Fibroblast of skin of right quadriceps (primary cell): ENCODE data around the gene FBXO4.

Source experiments
- DNase-seq: peaks from one replicate; pipeline ENCODE4 v3.0.0-alpha.2; 2013

FBXO4 gene, protein sequence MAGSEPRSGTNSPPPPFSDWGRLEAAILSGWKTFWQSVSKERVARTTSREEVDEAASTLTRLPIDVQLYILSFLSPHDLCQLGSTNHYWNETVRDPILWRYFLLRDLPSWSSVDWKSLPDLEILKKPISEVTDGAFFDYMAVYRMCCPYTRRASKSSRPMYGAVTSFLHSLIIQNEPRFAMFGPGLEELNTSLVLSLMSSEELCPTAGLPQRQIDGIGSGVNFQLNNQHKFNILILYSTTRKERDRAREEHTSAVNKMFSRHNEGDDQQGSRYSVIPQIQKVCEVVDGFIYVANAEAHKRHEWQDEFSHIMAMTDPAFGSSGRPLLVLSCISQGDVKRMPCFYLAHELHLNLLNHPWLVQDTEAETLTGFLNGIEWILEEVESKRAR

GRCh38 chr5:41924872-41925554, at the start of gene FBXO4:
Gene FBXO4 (plus strand): TSS chr5:41925281. CDS start chr5:41925310, 29 bp downstream.
- DNase-seq: peak; percentile 80

- DNase-seq: no peak
These were observed 48.4 kb upstream of the FBXO4 start for GRCh38 chr5:41876678-41877077.

DNA sequence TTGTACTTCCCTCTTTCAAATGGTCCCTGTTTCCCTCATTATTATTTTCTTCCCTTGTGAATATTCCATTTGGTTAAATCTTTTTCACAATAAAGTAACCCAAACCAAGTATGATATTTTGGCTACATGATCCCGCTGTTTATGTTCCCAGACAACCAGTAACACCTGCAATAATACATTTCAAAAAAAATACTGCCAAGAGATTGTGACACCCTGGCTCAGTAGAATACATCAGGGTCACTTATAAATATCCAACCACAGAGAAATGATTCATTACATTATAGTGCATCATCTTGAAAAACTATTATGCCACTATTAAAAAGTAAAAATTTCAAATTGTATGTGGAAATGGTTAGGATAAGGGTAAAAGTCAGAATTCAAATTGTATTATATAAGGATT, 47.7 kb upstream of the FBXO4 start:
- no peak for DNase-seq

DNA sequence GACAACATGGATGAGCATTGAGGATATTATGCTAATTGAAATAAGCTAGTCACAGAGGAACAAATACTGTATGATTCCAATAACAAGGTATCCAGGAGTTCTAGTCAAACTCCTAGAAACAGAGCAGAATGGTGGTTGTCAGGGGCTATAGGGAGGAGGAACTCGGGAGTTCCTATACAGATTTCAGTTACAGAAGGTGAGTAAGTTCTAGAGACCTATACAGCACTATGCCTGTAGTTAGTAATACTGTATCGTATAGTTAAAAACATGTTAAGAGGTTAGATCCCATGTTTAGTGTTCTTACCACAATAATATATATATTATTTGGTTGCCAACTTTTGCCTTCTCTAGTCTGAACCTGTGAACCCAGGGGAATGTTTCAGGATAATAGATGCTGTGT, 46.9 kb upstream of the FBXO4 start:
- no peak for DNase-seq

DNA sequence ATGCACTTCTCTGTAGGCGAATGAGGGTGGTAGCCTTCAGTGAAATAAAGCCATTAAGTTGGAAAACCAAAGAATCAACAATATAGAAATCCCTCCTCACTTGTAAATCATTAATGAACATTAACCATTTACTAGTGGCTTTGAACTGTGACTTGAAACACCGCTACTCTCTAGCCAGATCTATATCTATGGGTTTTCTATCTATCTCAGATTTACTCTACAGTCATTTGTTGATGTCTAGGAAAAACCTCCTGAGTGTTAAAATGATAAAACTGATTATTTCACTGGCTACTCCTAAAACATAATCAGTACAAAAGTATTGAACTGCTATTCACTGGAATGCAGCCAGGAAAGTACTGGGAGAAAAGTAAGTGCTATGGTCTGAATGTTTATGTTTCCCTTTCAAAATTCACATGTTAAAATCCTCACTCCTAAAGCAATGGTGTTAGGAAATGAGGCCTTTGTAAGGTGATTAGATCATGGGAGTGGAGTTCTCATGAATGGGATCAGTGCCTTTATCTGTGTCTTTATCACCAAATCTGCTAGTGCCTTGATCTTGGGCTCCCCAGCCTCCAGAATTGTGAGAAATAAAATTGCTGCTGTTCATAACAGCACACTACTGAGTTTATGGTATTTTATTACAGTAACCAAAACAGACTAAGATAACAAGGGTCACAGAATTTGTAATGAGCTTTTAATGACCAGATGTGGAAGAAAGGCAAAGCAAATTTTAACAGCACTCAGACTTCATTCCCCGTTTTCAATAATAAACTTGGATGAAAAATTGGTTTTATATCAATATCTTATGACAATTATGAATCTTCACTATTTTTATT, 46.2 kb upstream of the FBXO4 start:
- no peak for DNase-seq

DNA sequence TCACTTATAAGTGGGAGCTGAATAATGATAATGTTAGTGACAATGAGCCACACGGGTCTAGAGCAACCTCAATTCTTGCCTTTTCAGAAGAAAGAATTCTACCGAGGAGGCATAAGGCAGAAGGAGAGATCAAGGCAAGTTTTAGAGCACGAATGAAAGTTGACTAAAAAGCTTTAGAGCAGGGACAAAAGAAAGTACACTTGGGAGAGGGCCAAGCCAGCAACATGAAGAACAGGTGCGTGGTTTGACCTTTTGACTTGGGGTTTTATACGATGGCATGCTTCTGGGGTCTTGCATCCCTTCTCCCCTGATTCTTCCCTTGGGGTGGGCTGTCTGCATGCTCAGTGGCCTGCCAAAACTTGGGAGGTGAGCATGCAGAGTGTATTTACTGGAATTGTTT, 42.3 kb upstream of the FBXO4 start:
- no peak for DNase-seq

DNA sequence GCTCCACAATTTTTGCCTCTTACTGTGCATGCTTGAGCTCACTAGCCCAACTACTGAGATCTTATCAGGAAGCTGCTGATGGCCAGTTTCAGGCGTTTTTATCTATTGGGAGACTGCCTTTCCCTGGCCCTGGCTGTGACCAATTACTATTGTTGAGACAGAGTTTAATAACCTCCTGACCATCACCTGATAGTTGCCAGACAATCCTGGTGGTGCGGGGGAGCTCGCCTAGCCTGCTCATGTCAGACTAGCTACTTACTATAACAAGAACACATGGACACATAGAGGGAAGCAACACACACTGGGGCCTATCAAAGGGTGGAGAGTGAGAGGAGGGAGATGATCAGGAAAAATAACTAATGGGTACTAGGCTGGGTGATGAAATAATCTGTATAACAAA, 41.8 kb upstream of the FBXO4 start:
- no peak for DNase-seq

GRCh38 chr5:41883936-41884335, 41.1 kb upstream of the FBXO4 start:
- DNase-seq: no peak

DNA sequence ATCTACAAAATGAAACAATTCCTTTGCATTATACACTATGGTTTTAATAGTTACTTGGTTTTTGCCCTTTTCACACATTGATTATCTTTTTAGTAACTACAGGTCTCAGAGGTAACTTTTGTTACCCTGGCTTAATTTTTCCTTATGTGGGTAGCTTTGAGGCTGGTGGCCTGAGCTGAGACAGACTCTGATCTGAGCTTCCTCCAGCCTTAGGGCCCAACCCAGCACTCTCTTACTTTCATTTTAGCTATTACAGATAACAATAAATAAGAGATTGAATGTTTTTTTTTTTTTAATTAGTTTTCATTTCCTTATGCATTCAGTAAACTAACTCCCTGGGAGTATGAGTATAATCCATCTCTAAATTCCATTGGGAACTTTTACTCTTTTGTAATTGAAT, 39.8 kb upstream of the FBXO4 start:
- no peak for DNase-seq

DNA sequence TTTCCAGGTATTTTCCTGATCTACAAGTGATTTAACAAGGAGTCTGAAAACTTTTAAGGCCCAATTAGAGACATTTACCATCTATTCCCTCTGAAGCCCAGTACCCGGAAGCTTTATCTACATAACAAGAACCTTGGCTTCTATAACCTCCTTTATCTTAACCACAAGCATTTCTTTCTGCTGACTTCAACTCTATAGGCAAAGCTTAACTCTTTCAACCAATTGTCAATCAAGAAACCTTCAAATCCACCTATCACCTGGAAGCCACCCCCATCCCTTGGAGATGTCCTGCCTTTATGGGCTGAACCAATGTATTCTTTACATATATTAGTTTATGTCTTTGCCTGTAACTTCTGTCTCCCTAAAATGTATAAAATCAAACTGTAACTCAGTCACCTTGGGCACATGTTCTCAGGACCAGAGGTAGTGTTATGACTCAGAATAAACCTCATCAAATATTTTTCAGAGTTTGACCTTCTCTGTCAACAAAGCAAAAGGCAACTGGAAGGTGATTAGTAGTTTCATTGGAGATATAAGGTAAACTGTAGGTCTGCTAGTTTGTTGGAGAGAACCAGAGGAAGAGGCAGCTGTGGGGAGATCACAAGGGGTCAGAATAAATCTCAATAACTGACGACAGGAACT, 33.9 kb upstream of the FBXO4 start:
- no peak for DNase-seq

- DNase-seq: no peak
These were observed 33.0 kb upstream of the FBXO4 start for GRCh38 chr5:41892031-41892430.

DNA sequence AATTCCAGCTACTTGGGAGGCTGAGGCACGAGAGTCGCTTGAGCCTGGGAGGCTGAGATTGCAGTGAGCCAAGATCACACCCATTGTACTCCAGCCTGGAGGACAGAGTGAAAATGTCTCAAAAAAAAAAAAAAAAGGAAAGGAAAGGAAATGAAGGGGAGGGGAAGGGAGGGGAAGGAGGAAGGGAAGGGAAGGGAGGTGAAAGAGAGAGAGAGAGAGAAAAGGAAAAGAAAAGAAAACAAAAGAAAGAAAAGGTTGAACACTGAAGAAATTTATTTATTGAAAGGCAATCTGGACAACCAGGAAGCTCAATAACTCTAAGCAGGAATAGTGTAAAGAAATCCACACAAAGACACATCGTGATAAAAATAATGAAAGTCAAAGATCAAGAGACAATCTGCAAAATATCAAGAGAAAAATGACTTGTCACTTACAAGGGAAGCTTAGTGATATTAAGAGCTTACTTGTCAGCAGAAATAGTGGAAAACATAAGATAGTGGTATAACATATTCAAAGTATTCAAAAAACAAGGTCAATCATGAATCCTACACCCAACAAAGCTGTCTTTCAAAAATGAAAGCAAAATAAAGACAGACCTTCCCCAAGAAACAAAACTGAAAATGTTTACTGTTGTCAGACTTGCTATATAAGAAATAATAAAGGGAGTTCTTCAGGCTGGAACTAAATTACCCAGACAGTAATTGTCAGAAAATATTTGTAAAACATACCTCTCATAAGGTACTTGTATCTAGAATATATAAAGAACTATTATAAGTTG, 31.8 kb upstream of the FBXO4 start:
- DNase-seq: no peak

DNA sequence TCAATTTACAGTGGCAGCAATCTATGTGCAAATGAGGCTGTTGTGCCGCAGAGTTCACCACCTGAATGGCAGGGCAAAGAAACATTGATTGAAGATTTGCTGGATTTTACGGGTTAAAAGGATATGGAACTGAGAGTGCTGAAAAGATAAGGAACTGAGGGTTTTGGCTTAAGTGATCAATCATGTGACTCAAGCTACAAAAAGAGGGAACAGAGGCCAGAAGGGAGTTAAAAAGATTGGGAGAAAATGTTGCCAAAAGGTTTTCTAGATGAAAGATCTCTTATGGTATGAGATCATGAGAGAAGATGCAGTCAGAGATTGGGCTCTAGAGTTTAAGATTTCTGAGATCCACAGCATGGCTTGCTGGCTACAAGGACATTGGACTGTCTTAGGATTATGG, 28.9 kb upstream of the FBXO4 start:
- DNase-seq: no peak

GRCh38 chr5:41903382-41903891, 21.6 kb upstream of the FBXO4 start:
- no peak for DNase-seq

DNA sequence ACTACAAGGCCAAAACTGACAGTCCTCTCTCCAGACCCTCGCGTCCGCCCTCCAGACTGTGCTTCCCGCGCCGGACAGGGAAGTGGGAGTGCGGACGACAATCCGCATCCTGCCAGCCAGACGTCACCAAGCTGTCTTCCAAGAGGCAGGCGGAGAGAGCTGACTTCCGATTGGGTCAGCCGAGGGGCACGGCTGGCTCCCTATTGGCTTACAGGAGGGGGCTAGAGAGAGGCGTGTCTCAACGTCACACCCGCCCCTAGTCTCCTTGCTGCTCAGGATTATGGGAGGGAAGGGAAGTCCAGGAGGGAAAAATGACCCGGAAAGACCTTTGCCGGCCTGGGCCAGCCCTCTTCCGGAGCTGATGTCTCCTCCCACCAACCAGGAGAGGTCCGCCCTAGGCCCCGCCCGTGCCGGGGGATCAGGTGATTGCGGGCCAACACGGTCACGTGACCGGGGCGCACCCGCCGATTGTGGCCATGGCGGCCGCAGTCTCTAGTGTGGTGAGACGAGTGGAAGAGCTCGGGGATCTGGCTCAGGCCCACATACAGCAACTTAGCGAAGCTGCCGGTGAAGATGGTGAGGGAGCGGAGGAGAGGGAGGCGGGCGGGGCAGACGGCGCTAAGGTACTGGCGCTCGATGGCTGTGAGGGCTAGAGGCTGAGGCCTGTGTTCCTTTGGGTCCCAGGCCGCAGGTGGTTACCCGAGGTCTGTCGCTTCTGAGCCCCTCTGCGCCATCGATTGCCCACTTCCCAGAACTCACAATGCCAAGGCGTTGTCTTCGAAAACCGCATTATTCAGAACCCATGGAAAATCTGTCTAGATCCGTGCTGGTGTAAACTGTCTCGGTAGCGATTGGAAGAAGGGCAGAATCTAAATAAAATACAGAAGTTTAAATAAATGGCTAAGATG, 20.9 kb upstream of the FBXO4 start, which contains the start of gene RIMOC1:
Gene RIMOC1, plus strand, starts transcription at position 453 of the 908 bp plus-strand sequence. Its CDS starts 24 bp downstream, at position 477.
- DNase-seq: peak; percentile 99

DNA sequence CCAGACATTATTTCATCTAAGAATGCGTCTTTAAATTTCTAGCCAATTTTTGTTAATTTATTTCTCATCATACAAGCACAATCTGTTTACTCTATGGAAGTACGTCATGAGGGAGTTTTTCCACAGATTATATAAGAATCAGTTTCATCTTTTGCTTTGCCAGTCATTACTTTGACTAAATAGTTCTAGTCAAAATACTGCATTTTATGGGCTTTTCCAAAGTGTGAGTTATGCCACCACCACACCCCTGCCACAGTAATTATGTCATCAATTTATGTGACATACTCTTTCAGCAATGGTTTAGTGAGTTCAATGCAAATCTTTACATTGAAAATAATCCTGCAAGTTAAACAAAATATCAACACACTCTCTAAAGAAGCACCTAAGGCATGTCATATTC, 18.9 kb upstream of the FBXO4 start:
- no peak for DNase-seq

- DNase-seq: peak; percentile 58
These were observed 16.6 kb upstream of the FBXO4 start for GRCh38 chr5:41908374-41909079.

GRCh38 chr5:41918105-41918504, 7.0 kb upstream of the FBXO4 start:
- DNase-seq: no peak

DNA sequence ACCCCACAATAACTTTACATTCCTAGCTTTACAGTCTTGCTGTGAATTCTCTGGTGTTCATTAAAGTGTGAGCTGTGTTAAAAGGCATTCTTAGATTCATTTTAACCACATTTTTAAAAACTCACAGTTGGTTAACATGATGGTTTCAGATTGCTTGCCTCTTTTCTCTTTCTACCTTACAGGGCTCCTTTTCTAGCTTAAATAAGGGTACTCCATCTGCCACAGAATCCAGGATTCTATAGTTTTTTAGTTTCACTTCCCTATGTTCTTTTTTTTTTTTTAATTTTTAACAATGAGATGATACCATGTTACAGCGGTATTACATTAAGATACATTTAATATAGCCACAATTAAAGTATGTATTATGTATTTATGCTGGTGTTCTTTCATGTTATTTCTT, 3.9 kb upstream of the FBXO4 start:
- DNase-seq: no peak

GRCh38 chr5:41921874-41922273, 3.2 kb upstream of the FBXO4 start:
- peak; percentile 28 for DNase-seq
